HG03045 (cell line): ENCODE results near the gene EHBP1L1.
A peak's percentile ranks its signal among the peaks of the same experiment; 100 is the strongest.
"Not testable (repeated sequence)": the region's sequence is repeated elsewhere in the genome, so short reads cannot be mapped to it uniquely, and the experiment has no call there.

Experiments used
- ATAC-seq: cut with Tn5 transposase; IDR thresholded peaks from one replicate; pipeline ENCODE4 v1.9.1; 2021; ENCODE audit warnings: mild to moderate bottlenecking, moderate library complexity; ENCODE audit not compliant: unreplicated experiment

Gene EHBP1L1

DNA sequence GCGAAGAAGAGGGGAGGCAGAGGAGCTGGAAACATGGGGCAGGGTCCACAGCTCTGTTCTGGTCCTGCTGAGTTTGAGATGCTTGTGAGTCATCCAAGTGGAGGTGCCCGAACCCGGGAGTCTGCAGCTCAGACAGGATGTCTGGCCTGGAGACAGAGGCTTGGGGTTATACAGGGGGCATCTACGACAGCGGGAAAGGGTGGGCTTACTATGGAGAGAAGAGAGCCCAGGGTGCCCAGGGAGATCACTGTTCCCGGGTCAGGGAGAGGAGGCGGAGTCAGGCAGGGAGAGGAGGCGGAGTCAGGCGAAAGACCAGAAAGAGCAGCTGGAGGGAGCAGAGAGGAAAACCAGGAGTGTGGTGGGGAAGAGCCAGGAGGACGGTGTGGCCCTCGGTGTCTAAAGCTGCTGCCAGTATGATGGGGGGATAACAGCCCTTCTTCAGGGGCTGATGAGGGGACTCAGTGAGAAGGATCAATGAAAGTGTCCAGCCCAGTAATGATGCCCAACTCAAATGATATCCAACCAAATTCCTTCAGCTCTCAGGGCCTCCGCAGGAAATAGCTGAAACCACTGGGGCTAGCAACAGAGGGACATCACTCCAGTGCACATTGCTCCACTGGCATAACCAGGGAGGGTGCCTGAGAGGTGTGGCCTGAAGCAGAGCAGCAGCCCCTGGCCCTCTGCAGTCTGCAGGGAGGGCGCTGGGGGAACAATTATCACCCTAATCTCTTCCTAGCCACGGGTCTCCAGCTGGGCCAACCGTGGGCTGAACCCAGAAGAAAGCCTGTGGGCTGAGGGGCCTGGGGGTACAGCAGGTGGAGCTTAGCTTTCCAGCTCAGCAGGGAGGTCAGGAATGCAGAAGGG lies 15.1 kb upstream of the EHBP1L1 start:
- no peak for ATAC-seq

DNA sequence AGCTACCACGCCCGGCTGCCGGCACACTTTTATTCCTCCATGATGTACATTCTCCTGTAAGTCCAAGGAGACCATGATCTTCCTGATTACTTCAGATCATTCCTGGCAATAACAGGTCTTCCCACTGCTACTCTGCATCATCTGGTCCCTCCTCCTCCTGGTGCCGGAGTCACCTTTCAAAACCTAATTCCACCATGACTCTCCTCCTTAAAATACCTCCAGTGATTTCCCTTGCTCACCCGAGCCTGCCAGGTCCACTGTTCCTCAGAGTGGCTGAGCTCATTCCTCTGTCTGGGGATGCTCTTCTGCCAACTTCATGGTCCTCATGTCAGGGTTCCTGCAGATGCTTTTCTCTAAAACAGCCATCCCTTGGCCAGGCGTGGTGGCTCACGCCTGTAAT lies 13.8 kb upstream of the EHBP1L1 start:
- ATAC-seq: no peak

GRCh38 chr11:65562788-65563187 lies 13.1 kb upstream of the EHBP1L1 start:
- no peak for ATAC-seq

GRCh38 chr11:65563601-65564000 lies 12.3 kb upstream of the EHBP1L1 start:
- no peak for ATAC-seq

GRCh38 chr11:65564879-65565559 lies 10.8 kb upstream of the EHBP1L1 start:
- not testable (repeated sequence) for ATAC-seq

DNA sequence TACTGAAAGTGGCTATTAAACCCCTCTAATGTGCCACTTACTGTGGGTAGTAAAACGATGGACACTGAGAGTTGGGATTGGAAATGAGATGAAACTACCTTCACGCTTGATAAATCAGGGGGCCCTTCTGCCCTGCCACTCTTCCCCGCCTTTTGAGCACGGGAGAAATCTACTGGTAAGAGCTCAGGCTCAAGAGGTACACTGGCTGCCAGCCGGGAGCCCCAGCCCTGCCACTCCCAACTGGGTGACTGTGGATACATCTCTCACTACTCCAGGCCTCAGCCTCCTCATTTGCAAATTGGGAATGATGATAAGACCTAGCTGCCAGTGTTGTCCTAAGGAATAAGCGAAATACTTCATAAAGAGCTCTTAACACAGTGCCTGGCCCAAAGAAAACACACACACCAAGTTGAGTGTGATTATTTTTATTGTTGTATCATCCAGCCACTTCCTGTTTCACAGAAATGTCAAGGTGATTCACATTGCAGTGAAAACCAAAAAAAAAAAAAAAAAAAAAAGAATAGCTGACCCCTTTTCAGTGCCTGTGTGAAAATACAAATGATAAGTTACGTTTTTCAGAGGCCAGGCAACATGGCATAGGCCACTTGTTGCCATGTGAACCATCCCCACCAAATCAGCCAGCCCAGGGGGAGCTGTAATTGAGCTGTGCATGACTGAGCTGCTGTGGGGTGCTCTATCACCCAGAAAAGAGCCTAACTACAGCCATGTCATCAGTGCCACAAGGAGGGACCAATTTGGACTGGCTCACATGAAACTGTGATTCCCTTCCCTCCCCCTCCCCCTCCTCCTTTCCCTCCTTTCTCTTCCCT lies 10.0 kb upstream of the EHBP1L1 start:
- no peak for ATAC-seq

DNA sequence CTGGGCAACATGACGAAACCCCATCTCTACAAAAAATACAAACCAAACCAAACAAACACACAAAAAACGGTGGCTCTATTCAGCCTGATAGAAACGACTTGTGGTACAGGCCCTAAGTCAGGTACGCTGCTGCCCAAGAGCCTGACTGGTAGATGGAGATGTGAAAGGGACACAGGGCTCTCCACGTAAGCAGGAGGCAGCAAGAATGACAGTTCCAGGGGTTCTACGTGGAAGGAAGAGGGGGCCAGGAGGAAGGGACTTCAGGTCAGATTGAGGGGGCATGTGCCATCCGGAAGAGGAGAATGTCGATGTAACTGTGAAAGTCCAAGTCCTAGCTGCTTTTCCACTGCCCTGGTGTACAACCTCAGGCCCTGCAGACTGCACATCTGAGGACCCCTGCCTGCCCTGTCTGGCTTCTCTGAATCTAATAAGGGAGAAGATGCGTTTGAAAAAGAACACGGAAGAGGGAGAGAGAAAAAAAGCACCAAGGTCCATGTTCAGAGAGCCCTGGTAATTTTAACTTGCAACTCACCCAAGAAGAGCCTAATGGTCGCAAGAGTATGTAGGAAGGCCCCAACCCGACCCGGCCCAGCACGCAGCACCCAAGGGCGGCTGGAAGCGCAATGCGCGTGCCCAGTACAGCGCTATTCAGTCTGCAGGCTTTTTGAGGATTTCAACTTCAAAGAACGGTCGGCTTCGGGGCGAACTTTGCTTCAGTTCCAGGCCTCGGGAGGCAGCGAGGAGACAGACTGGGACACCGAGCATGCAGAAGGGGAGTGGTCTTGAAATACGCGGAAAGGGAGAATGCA lies 6.5 kb upstream of the EHBP1L1 start:
- no peak for ATAC-seq

GRCh38 chr11:65569973-65570918 lies 5.6 kb upstream of the EHBP1L1 start, which contains the start of gene ZNRD2:
Gene ZNRD2 (plus strand): TSS chr11:65570477. CDS start chr11:65570492, 15 bp downstream.
- ATAC-seq: peak; percentile 57

- no peak for ATAC-seq
These were observed 4.4 kb upstream of the EHBP1L1 start for GRCh38 chr11:65571420-65571819.

- no peak for ATAC-seq
These were observed 3.9 kb upstream of the EHBP1L1 start for GRCh38 chr11:65571940-65572339.

DNA sequence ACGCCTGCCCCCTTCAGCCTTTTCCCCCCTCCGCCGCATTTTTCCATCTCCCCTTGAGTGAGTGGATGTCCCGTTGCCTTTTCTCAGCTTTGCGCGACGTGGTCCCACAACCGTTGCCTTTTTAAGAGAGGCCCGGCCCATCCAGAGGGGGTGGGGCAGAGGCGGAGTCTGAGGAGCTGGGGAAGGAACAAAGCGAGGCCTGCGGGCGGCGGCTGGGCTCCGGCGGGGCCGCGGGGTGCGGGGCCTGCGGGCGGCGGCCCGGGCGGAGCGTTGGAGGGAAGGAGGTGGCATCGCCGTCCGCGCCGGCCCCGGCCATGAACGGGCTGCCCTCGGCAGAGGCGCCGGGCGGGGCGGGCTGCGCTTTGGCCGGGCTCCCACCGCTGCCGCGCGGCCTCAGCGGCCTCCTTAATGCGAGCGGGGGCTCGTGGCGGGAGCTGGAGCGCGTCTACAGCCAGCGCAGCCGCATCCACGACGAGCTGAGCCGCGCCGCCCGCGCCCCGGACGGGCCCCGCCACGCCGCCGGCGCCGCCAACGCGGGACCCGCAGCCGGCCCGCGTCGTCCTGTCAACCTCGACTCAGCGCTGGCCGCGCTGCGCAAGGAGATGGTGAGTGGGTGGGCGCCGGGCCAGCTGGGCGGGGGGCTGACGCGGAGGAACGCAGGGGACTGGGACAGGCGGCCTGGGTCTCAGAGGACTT lies 3.3 kb upstream of the EHBP1L1 start, which contains the start of gene FAM89B:
TSS of gene FAM89B (plus strand) at position 183 of the 696 bp plus-strand sequence. CDS start at position 315, 132 bp downstream.
- ATAC-seq: no peak

DNA sequence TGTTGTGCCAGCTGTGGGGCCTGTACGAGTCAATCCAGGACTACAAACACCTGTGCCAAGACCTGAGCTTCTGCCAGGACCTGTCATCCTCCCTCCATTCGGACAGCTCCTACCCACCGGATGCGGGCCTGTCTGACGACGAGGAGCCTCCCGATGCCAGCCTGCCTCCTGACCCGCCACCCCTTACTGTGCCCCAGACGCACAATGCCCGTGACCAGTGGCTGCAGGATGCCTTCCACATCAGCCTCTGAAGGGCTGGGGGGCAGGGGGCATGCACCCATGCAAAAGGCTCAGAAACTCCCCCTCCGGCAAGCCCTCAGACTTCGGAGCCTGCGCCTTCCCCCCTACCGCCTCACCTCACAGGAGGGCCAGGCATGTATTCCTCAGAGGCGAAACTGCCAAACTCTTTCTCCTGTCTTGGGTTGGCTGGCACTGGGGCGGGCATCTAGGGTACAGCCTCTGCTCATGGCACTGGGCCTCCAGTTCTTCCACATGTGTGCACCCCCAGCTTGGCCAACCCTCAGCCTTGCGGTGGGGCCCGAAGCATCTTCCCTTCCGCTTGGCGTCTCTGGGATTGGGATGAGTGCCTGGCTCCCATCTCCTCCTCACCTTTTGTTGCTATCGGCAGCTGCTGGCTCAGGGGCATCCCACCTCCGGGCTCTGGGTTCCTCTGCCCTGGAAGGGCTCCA lies 2.3 kb upstream of the EHBP1L1 start:
- ATAC-seq: no peak

DNA sequence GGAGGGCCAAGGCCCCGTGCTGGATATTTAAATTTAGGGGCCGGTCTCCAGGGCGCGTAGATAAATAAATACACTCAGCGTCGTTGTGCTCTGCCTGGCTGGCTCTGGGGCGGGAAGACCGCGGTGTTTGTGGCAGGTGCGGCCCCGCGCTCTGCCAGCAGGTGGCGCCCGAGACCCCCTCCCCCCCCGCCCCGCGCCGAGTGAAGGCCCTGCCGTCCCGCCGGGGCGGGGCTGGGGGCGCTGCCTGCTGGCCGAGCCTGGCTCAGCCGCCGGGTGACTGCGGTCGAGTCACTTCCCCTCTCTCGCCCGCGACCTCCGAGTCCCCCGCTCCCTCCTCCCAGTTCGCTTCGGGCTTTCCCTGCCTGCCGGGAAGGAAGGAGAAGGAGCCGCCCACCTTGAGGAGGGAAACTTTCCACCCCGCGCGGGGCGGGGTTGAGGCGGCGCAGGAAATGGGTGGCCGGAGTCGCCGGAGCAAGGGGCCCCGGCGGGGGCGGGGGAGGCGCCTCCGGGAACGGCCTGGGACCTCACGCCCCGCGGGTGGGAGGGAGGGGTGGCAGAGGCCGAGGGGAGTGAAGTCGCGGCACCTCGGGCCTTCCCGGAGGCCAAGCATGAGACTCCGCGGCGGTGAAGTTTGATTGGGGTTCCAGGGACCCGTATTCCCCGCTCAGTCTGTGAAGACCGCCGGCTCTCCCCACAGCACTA lies 1.6 kb upstream of the EHBP1L1 start:
- ATAC-seq: peak; percentile 36

DNA sequence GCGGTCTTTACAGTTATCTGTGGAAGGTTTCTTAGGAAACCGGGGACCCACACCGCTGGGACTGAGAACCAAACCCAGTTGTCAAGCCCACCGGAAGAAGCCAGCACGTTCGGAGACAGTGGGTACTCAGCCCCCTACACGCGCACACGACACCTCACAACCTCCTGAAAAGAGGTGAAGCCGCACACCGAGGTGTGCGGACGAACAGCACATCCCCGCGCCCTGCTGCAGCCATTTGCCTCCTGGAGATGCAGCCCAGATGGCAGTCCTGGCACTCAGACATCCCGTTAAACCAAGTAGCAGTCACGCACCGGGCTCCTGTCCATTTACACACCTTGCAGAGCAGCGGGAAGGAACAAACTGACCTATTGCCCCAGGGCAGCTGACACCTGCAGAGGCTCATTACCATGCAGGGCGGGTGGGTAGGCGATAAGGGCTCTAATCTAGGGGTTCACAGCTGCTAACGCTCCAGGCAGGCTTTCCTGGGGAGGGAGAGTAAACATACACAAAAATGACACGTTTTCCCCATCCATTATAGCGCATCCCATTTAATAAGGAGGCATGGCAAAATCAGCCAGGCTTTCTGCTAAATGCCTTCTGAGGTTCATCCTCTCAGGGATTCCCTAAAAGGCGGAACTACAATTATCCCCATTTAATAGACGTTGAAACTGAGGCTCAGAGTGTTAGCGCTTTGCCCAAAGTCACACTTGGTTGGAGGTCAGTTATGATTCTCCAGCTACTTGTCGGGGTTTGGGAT lies 864 bp upstream of the EHBP1L1 start:
- ATAC-seq: no peak

DNA sequence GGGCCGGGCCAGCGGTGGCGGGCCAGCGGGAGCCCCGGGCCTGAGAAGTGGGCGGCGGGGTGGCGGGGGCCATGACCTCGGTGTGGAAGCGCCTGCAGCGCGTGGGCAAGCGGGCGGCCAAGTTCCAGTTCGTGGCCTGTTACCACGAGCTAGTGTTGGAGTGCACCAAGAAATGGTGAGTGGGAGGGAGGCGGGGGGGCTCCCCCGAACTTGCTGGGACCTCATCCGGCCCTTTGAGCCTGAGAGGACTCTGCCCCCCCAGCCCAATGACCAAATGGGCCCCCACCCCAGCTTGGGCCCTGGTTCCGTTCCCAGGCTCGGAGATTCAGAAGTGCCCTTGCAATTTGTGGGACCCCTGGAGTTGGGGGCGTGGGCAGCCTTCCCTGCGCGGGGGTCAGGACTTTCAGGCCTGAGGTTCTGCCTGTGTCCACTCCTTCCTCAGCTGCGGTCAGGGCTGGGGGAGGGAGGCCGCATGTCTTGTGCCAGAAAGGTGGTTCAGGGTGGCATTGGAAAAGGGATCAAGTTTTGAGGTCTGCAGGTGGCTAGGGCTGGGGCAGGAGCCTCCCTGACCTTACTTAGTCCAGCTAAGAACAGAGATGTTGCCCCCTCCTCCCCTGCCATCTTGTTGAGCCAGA lies 496 bp downstream of the EHBP1L1 start:
- no peak for ATAC-seq
